ENCODE results near the gene AP3D1.

GRCh38 chr19:2123682-2124387 is 27.5 kb downstream of the AP3D1 start:
- no peak for TF ChIP-seq EZH2 (IDR thresholded peaks at IDR 0.05; ENCODE audit: borderline replicate concordance, low read depth, low read length, severe bottlenecking)
- no peak for TF ChIP-seq CTCF (IDR thresholded peaks at IDR 0.05; ENCODE audit: extremely low read depth in 1 of 2, insufficient read depth in 1 of 2, low read depth in 1 of 2, low read length in 2 of 2)
- no peak for TF ChIP-seq POLR2AphosphoS5 (IDR thresholded peaks at IDR 0.05; ENCODE audit: insufficient read depth, low read depth, low read length)
- TF ChIP-seq POLR2A (IDR thresholded peaks at IDR 0.05; ENCODE audit: low read depth, low read length): no peak
- no peak for TF ChIP-seq FOS (IDR thresholded peaks at IDR 0.05; ENCODE audit: borderline replicate concordance, insufficient read depth, low read length)
- TF ChIP-seq MAX (IDR thresholded peaks at IDR 0.05; ENCODE audit: insufficient read depth, insufficient read length): no peak
- no peak for TF ChIP-seq JUN (IDR thresholded peaks at IDR 0.05; ENCODE audit: borderline replicate concordance, insufficient read depth, insufficient read length, low read depth)

Data from endothelial cell of umbilical vein (primary cell).